ENCODE measurements around the gene TOP2A.
A peak's percentile ranks its signal among the peaks of the same experiment; 100 is the strongest.

TOP2A gene

GRCh38 chr17:40355123-40355803 lies 62.4 kb downstream of the TOP2A start:
- no peak for DNase-seq

GRCh38 chr17:40354221-40355122 lies 63.2 kb downstream of the TOP2A start:
- no peak for DNase-seq

- DNase-seq = no peak
These were observed 64.8 kb downstream of the TOP2A start for GRCh38 chr17:40352779-40353394.

GRCh38 chr17:40352237-40352778 lies 65.4 kb downstream of the TOP2A start:
- no peak for DNase-seq

GRCh38 chr17:40351359-40352236 lies 66.1 kb downstream of the TOP2A start:
- DNase-seq = no peak

GRCh38 chr17:40350689-40351358 lies 66.9 kb downstream of the TOP2A start:
- no peak for DNase-seq

GRCh38 chr17:40349895-40350688 lies 67.6 kb downstream of the TOP2A start:
- DNase-seq = no peak

- peak; percentile 42 for DNase-seq
These were observed 68.2 kb downstream of the TOP2A start for GRCh38 chr17:40349477-40349894.

GRCh38 chr17:40348562-40349476 lies 68.9 kb downstream of the TOP2A start:
- no peak for DNase-seq

GRCh38 chr17:40348136-40348504 lies 69.6 kb downstream of the TOP2A start:
- DNase-seq = no peak

GRCh38 chr17:40347319-40348135 lies 70.2 kb downstream of the TOP2A start:
- no peak for DNase-seq

- no peak for DNase-seq
These were observed 70.9 kb downstream of the TOP2A start for GRCh38 chr17:40346765-40347158.

- DNase-seq = no peak
These were observed 71.5 kb downstream of the TOP2A start for GRCh38 chr17:40345994-40346764.

GRCh38 chr17:40345161-40345993 lies 72.3 kb downstream of the TOP2A start:
- peak; percentile 85 for DNase-seq

- DNase-seq = no peak
These were observed 73.1 kb downstream of the TOP2A start for GRCh38 chr17:40344421-40345160.
